ENCODE measurements around the gene FRA10AC1. TPM values are rescaled to one million over a fixed set of nuclear protein-coding genes. Genes with fewer than 3 reads are reported as not detected.

The FRA10AC1 gene
- total RNA-seq, 4 donors from 2014 or later = 10.6 to 20.8 (median 15.4) TPM

DNA sequence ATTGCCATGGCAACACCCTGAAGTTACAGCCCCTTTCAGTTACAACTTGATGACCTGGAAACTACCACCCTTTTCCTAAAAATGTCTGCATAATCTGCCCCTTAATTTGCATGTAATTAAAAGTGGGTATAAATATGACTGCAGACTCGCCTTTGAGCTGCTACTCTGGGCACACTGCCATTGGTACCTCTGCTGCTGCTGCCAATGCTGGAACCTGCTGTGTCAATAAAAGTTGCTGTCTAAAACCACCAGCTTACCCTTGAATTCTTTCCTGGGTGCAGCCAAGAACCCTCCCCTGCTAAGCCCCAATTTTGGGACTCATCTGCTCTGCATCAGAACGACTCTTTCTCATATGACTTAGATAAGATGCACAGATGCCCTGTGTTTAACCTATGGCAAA lies 10.2 kb upstream of the FRA10AC1 start:
- Histone ChIP-seq H3K36me3 (no peaks in the 10 kb centered on the region), H3K27ac (no peak overlapping the region), H3K27me3 (no peaks in the 10 kb centered on the region), H3K9me3 (no peaks in the 10 kb centered on the region), H3K4me1 (no peaks in the 10 kb centered on the region), H3K4me3 (no peak overlapping the region)
- TF ChIP-seq, protein P1, sequence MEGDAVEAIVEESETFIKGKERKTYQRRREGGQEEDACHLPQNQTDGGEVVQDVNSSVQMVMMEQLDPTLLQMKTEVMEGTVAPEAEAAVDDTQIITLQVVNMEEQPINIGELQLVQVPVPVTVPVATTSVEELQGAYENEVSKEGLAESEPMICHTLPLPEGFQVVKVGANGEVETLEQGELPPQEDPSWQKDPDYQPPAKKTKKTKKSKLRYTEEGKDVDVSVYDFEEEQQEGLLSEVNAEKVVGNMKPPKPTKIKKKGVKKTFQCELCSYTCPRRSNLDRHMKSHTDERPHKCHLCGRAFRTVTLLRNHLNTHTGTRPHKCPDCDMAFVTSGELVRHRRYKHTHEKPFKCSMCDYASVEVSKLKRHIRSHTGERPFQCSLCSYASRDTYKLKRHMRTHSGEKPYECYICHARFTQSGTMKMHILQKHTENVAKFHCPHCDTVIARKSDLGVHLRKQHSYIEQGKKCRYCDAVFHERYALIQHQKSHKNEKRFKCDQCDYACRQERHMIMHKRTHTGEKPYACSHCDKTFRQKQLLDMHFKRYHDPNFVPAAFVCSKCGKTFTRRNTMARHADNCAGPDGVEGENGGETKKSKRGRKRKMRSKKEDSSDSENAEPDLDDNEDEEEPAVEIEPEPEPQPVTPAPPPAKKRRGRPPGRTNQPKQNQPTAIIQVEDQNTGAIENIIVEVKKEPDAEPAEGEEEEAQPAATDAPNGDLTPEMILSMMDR (IDR thresholded peaks at IDR 0.05) = no peak
- no peak for TF ChIP-seq POLR2A (IDR thresholded peaks at IDR 0.05)
- no peak for DNase-seq

DNA sequence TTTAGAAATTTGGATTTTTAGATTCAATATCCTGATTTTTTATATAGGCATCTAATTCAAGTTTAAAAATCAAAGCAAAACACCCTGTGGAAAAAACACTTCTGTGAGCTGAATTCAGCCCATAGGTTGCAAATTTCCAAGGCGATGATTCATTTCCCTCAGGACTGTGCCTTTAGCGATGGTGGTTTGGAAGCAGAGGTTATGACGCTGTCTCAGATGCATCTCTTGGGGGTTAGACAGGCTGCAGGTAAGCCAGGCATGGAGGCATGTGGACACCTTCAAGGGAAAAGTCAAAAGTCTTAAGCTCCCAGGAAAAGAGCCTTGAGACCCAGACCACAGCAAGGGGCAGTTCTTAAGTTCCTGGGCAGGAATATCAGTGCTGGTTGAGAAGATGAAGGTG lies 9.5 kb upstream of the FRA10AC1 start:
- H3K4me1 ChIP-seq = no peaks in the 10 kb centered on the region
- TF ChIP-seq, protein P1 (IDR thresholded peaks at IDR 0.05) = no peak
- TF ChIP-seq POLR2A (IDR thresholded peaks at IDR 0.05) = no peak

DNA sequence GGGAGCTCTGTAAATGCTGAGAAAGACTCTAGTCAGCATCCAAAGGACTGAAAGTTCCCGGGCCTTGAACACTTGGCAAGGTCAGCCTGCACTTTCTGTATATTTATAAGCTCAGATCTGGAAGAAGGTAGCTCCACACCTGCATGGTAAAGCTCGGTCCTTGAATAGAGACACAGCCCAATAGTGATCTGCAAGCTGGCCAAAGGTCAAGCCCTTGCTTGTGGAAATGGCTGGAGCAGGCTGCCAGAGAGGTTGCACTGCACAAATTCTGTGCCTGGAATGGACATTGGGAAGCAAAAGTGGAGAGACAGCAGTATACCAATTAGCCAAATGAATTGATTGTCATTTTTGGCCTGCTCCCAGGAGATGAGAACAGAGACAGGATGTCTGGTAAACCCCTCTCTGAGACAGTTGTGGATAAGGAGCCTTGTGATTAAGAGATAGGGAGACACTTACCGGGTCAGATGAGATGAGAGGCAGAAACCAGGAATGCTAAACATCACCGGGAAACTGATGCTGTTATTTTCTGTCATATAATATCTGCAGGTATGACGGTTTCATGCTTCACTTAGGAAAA lies 8.0 kb upstream of the FRA10AC1 start:
- H3K4me1 ChIP-seq = no peaks in the 10 kb centered on the region
- no peaks in the 10 kb centered on the region for H3K27me3 ChIP-seq
- H3K27ac ChIP-seq = no peak overlapping the region
- H3K36me3 ChIP-seq = no peaks in the 10 kb centered on the region
- TF ChIP-seq POLR2A (IDR thresholded peaks at IDR 0.05) = no peak
- TF ChIP-seq, protein P1 (IDR thresholded peaks at IDR 0.05) = no peak
- no peak overlapping the region for H3K4me3 ChIP-seq
- no peak for DNase-seq
- no peaks in the 10 kb centered on the region for H3K9me3 ChIP-seq

More for the DNA sequence above, 9.5 kb upstream of the FRA10AC1 start:
- Histone ChIP-seq H3K36me3 (no peaks in the 10 kb centered on the region), H3K4me3 (no peak overlapping the region), H3K27ac (no peak overlapping the region), H3K27me3 (no peaks in the 10 kb centered on the region), H3K9me3 (no peaks in the 10 kb centered on the region)
- no peak for DNase-seq

DNA sequence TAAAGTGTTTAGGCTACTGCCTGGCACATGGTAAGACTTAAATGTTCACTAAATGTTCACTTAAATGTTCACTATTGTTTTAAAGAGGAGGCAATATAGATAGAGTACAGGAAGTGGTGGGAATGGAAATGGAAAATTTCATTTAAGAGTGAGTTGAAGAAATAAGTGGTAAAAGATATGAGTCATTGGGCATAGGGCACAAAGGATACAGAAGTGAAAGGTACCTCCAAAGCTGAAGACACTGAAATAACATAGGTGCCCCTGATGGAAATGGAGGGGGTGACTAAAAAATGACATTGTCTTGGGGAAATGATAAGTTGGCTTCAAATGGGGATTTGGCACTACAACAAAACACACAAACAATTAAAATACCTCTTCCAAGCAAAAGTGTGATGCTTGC lies 5.2 kb upstream of the FRA10AC1 start:
- Histone ChIP-seq H3K27ac (no peak overlapping the region), H3K4me1 (peaks cover 0 to 8% (median 0%) of the 10 kb centered on the region in 4 donors), H3K9me3 (no peaks in the 10 kb centered on the region), H3K36me3 (no peaks in the 10 kb centered on the region), H3K27me3 (no peaks in the 10 kb centered on the region), H3K4me3 (no peak overlapping the region)
- no peak for DNase-seq
- TF ChIP-seq POLR2A (IDR thresholded peaks at IDR 0.05) = no peak
- TF ChIP-seq, protein P1 (IDR thresholded peaks at IDR 0.05) = no peak

DNA sequence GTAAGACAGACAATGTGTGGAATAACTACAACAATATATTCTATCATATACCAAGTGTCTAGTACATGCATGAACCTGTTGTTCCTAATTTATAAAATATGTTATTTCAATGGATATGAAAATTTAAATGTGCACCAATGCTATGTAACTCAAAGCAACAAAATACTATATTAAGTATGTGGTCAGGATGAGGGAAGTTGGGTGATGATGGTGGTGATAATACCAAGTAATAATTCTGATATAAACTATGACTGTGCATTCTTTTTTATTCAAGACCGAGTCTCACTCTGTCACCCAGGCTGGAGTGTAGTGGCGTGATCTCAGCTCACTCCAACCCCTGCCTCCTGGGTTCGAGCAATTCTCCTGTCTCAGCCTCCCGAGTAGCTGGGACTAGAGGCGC lies 2.1 kb upstream of the FRA10AC1 start:
- Histone ChIP-seq H3K36me3 (peaks cover 0 to 3% (median 0%) of the 10 kb centered on the region in 3 donors), H3K4me3 (no peak overlapping the region), H3K27ac (no peak overlapping the region), H3K4me1 (peaks cover 0 to 19% (median 5%) of the 10 kb centered on the region in 4 donors), H3K27me3 (no peaks in the 10 kb centered on the region), H3K9me3 (no peaks in the 10 kb centered on the region)
- DNase-seq = no peak
- no peak for TF ChIP-seq POLR2A (IDR thresholded peaks at IDR 0.05)

DNA sequence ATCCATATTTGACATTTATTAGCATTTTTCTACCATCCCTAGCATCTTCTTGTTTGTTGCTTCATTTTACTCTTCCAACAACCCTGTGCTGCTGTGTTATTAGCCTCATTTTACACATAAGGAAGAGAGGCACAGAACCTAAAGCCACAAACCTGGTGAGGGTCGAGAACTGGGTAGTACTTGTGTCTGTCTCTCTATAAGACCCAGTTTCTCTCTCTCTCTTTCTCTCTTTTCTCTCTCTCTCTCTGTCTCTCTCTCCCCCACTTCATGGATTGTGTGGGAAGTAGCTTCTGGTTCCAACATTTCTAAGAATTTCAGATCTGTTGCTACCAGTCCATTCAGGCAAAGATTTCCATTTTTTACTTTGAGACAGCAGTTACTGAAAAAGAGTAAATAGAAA lies 1.4 kb upstream of the FRA10AC1 start:
- Histone ChIP-seq H3K4me1 (peaks cover 0 to 19% (median 5%) of the 10 kb centered on the region in 4 donors), H3K27ac (no peak overlapping the region), H3K27me3 (no peaks in the 10 kb centered on the region), H3K4me3 (no peak overlapping the region), H3K36me3 (peaks cover 0 to 9% (median 0%) of the 10 kb centered on the region in 3 donors), H3K9me3 (no peaks in the 10 kb centered on the region)
- no peak for TF ChIP-seq POLR2A (IDR thresholded peaks at IDR 0.05)
- TF ChIP-seq, protein P1 (IDR thresholded peaks at IDR 0.05) = no peak
- no peak for DNase-seq

All from Peyer's patch (tissue), 4 donors.